ENCODE measurements around the gene RNF34. TPM values are rescaled to one million over a fixed set of nuclear protein-coding genes. Genes with fewer than 3 reads are reported as not detected.

RNF34 gene
- total and polyA plus RNA-seq, 2 of the 13 experiments (the other 11 are each of a cell fraction or from before 2014, with no cell fraction given) = 36.8 to 53.2 TPM

- TF ChIP-seq ZBTB39 (CRISPR knock-in tag; IDR thresholded peaks at IDR 0.05) (no peak), PHF8 (CRISPR knock-in tag; IDR thresholded peaks at IDR 0.05) (peak; percentile 87), GABPA (IDR thresholded peaks at IDR 0.05; ENCODE audit: low read depth, low read length) (peak; percentile 70), GABPA (CRISPR knock-in tag; IDR thresholded peaks at IDR 0.05; ENCODE audit: low read depth) (peak; percentile 89), ZFX (CRISPR knock-in tag; IDR thresholded peaks at IDR 0.05; ENCODE audit: low read depth) (peak; percentile 88), ZNF563 (CRISPR knock-in tag; IDR thresholded peaks at IDR 0.05) (peak; percentile 56; the same call in 1 of the 2 replicates), ZNF318 (CRISPR knock-in tag; IDR thresholded peaks at IDR 0.05) (no peak), ZNF431 (CRISPR knock-in tag; IDR thresholded peaks at IDR 0.05; ENCODE audit: borderline replicate concordance, low read depth) (no peak), ZNF296 (CRISPR knock-in tag; conservative IDR thresholded peaks at IDR 0.05) (no peak), MEF2D (CRISPR knock-in tag; IDR thresholded peaks at IDR 0.05) (no peak), ZNF761 (CRISPR knock-in tag; conservative IDR thresholded peaks at IDR 0.05) (peak; percentile 66; the same call in 1 of the 2 replicates), ZFP82 (CRISPR knock-in tag; IDR thresholded peaks at IDR 0.05; ENCODE audit: borderline replicate concordance) (no peak), NFE2L1 (CRISPR knock-in tag; IDR thresholded peaks at IDR 0.05; ENCODE audit: borderline replicate concordance) (no peak), GRHL1 (CRISPR knock-in tag; conservative IDR thresholded peaks at IDR 0.05) (no peak)
Measured at GRCh38 chr12:121399391-121400331, at the start of gene RNF34 (continued).
